ENCODE data around the gene HHAT.

HHAT gene

DNA sequence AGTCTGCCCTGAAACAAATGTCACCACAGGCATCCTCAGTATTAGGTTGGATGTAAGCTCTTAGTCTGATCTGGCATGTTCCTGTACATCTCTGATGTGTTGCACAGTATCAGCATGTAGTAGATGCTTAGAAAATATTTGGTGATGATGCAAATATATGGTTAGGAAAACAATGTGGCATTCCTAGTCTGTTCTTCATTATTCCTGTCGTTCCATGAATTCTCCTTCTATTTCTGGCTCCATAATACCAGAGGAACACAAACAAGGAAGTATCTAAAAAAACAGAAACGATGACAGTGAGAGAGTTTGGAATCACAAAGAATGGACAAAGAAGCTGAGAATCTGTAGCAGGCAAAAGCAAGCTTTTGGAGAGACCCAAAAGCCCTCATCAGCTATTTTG is 236.6 kb downstream of the HHAT start:
- DNase-seq: no peak

DNA sequence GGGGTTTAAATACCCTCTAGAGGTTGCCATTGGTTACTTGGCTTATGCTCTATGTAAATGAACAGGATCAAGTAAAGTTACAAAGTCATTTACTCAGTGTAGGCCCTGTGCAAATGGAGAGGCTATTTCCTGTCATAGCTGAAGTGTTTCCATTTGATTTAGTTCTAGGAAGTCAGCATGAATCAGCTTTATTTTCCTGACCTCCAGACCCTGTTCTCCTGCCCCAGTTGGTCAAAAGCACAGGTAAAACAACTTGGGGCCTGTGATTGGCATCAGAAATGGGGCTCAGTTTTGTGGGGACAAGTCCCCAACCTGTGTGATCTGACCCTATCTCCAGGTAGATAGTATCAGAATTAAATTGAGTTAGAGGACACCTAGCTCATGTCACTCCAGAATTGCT is 239.9 kb downstream of the HHAT start:
- DNase-seq: peak; percentile 17

- DNase-seq: no peak
Observed at GRCh38 chr1:210570116-210570515, 241.4 kb downstream of the HHAT start.

- no peak for DNase-seq
Observed at GRCh38 chr1:210571356-210572284, 242.9 kb downstream of the HHAT start.

DNA sequence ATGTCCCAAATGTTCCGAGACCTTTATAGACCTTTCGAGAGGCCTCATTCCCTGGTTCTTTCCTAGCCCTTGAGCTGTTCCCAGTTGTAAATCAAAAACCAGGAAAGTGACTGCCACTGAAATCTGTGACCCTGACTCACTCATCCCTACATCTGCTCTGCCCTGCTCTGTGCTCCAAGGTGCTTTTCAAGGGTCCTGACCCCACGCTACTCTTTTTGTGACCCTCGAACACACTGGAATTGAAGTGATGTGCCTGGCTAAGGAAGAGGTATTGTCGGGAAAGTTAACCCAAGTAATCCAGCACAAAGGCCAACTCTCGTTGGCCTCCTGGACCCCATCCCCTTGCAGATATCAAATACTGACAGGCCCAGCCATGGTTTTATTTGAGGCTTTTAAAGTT is 244.4 kb downstream of the HHAT start:
- DNase-seq: no peak

DNA sequence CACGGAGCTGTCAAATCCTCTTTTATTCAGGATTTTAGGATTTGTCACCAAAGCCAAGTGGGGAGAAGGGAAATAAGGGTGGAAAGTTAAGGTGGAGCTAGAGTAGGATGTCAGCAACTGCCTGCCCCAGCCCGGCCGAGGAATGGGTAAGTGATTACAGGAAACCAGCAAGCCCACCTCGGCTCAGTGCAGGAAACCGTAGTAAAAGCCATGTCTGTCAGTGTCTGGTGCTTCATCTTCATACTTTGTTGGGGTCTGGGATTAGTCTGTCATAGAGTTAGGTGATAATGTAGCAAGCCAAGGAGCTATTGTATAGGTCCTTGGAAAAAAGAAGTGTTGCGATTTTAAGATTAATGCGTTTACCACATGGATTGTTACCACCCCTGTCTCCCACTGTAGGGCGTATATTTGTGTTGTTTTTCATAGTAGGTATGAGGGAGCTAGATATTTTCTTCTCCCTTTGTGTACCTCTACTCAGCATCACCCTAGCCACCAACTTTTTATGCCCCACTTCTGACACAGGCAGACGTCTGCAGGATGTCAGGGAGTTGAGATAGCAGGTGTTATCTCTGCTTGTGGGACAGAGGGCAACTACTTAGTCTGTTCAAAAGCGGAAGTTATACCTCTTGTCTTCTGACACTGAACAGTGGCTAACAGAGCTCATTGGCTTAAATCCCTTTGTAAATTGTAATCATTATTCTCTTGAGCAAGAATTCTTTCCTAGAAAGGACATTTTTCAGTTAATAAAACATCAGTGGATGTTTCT is 253.7 kb downstream of the HHAT start:
- DNase-seq: peak; percentile 93

GRCh38 chr1:210584439-210585113 is 255.9 kb downstream of the HHAT start:
- DNase-seq: peak; percentile 94

- no peak for DNase-seq
Observed at GRCh38 chr1:210586771-210587170, 258.1 kb downstream of the HHAT start.

DNA sequence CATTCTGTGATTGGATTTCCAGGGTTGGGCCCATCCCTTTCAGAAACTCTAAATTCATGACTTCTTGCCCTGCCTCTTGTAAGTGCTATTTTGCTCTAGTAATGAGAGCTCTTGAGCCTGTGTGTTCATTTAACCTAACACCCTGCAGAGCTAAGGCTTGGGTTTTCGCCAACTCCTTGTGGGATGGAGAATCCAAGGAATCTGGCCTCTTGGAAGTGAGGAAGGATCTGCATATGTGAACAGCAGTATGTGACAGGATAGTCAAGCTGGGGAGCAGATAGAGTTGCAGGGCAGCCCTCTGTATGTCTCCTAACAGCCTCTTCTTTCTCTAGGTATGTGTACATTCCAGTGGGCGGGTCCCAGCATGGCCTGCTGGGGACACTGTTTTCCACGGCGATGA is 258.9 kb downstream of the HHAT start:
- no peak for DNase-seq

DNA sequence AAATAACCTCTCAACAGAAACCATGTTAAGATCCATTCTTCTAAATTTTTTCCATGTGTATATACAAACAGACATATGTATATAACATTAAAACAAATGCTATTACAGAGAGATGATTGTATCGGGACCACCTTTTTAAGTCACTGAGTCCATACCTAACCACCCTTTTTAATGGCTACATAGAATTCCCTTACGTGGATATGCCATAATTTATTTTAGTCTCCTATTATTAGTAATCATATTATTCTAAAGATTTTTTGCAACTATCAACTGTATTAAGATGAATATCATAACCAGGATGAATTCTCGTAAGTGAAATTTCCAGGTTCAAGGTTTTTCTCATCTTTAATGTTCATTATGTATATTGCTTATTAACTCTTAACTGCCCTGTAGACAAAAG is 259.7 kb downstream of the HHAT start:
- no peak for DNase-seq

DNA sequence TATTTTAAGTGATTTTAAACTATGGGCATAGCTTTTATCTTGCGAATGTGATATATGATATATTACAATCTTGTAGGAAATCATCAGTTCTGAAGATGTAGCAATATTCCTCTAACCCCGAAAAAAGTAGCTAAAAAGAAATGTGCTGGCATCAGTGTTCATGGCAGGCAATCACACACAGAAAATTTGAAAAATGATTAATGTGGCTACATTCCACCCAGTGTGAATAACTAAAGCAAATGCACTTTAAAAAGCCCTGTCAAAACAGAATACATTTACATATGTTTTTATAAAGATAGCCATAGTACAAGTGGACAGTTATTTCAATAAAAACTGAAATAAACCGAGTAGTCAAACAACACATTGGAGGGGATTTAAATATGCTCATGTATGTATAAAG is 260.2 kb downstream of the HHAT start:
- no peak for DNase-seq

DNA sequence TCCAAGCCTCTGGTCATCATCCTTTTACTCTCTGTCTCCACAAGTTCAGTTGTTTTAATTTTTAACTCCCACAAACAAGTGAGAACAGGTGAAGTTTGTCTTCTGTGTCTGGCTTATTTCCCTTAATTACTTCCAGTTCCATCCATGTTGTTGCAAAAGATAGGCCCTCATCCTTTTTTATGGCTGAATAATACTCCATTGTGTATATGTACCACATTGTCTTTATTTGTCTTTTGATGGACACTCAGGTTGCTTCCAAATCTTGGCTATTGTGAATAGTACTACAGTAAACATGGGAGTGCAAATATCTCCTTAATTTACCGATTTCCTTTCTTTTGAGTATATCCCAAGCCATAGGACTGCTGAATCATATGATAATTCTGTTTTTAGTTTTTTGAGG is 262.5 kb downstream of the HHAT start:
- no peak for DNase-seq

GRCh38 chr1:210594605-210595004 is 265.9 kb downstream of the HHAT start:
- no peak for DNase-seq

DNA sequence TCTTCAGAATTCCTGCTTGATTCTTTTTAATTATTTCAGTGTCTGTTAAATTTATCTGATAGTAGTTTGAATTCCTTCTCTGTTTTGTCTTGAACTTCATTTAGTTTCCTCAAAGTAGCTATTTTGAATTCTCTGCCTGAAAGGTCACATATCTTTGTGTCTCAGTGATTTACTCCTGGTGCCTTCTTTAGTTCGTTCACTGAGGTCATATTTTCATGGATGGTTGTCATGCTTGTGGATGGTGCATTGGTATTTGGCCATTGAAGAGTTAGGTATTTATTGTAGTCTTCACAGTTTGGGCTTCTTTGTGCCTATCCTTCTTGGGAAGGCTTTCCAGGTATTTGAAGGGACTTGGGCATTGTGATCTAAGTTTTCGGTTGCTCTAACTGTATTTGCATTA is 267.9 kb downstream of the HHAT start:
- DNase-seq: no peak

DNA sequence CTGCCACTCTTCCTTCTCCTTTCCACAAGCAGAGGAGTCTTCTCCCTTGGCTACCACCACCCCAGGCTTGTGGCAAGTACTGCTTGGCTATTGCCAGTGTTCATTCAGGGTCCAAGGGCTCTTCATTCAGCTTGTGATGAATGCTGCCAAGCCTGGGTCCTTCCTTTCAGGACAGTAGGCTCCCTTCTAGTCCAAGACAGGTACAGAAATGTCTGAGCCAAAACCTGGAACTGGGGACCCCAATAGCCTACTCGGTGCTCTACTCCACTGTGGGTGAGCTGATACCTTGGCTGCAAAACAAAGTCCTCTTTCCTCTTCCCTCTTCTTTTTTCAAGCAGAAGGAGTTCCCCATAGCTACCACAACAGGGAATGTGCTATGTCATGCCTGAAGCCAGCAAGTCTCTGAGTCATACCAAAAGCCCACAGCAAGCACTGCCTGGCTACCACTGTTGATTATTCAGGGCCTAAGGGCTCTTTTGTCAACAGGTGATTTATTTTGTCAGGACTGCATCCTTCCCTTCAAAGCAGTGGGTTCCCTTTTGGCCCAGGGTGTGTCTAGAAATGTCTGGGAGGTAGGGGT is 268.9 kb downstream of the HHAT start:
- peak; percentile 85 for DNase-seq

DNA sequence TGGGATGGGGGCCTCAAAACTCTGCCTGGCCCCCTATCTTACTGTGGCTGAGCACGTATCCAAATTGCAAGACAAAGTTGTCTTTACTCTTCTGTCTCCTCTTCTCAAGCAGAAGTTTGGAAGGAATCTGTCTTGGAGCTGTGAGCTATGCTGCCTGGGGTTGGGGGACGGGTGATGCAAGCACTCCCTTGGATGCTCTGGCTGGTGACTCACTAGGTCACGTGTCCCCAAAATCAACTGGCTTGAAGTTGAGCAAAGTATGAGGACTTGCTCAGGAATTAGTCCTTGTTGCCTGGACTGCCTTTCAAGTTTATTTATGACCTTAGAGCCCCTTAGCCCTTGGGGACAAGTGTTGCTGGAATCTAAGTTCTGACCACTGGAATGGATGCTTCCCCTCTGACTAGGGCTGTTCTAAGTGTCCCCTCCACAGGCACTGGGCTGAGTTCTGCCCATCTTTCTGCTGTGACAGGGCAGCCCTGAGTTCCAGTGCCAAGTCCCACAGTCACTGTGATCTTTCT is 269.5 kb downstream of the HHAT start:
- DNase-seq: peak; percentile 70

DNA sequence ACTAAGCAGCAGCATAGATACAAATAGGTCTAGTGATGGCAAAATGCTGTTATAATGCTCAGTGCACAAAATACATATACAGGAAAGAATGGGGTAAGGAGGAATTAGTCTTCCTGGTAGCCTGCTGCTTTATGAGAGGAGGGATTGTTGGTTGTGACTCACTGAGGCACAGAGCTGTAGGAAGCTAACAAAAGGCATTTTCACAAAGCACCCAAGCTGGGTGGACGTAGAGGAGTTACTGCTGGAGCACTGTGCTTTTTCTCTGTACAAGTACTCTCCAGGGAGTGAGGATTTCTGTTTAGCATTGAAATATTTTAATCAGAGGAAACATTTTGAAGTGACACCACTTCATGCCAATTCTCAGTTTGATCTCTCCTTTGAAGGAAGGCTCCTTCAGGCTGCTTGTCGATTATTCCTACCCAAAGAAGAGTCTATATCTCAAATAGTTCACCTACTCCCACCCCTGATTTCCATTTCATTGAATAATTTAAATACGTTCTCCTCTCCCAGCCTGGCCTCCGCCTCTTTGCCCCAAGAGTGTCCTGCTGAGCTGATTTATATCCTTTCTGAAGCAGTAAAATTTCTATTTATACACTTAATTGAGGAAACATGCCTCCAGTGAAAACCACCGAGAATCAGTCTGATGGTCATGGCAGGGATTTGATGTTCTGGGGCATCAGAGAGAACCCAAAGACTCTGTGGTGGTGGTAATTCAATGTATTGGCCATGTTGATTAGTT is 271.9 kb downstream of the HHAT start:
- DNase-seq: no peak

- DNase-seq: no peak
Observed at GRCh38 chr1:210603123-210603522, 274.4 kb downstream of the HHAT start.

GRCh38 chr1:210605099-210605498 is 276.4 kb downstream of the HHAT start:
- no peak for DNase-seq

GRCh38 chr1:210607361-210607760 is 278.7 kb downstream of the HHAT start:
- no peak for DNase-seq

DNA sequence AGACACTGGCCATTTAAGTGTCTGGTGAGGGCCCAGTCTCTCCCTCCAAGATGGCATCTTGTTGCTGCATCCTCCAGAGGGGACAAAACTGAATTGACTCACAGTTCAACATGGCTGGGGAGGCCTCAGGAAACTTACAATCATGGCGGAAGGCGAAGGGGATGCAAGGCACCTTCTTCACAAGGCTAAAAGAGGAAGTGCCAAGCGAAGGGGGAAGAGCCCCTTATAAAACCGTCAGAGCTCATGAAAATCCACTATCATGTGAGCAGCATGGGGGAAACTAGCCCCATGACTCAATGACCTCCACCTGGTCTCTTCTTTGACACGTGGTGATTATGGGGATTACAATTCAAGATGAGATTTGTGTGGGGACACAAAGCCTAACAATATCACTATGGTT is 280.1 kb downstream of the HHAT start:
- DNase-seq: no peak

DNA sequence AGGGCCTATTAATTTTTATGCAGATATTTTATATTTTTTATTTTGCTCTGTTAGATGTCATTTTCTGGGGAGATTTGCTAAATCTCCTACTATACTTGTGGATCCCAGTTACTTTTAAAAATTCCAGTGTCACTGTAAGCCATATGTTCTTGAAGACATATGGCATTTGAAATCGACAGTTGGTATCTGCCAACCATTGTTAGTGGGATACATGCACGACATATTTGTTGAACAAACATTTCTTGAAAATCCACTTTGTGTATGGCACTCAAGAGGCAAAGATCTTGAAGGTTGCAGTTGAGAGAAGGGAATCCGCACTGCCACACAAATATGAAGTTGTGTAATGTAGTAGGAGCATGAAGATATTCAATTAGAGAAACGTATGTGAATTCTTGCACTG is 287.7 kb downstream of the HHAT start:
- no peak for DNase-seq

All from OCI-M1 (cell line).